Measurements from ENCODE around the gene BMF.
"Not testable (repeated sequence)": the region's sequence is repeated elsewhere in the genome, so short reads cannot be mapped to it uniquely, and the experiment has no call there.

BMF gene

GRCh38 chr15:40128766-40129660, 20.3 kb upstream of the BMF start:
- no peak for DNase-seq (ENCODE audit: low read depth)

DNA sequence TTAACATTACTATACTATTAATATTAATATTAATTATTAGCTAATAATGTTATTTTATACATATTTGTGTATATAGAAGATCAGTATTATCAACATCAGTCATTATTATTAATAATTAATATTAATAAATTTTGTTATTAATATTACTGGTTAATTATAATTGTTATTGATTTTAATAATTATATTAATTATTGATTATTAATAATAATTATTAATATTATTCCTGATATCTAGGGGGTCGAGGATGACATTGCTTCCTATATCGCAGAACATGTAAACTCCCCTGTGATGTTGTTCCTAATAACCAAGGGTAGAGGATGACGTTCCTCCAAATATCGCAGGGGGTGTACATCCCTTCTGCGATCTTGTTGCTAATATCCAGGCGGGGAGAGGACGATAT, 17.3 kb upstream of the BMF start:
- DNase-seq (ENCODE audit: low read depth): no peak

DNA sequence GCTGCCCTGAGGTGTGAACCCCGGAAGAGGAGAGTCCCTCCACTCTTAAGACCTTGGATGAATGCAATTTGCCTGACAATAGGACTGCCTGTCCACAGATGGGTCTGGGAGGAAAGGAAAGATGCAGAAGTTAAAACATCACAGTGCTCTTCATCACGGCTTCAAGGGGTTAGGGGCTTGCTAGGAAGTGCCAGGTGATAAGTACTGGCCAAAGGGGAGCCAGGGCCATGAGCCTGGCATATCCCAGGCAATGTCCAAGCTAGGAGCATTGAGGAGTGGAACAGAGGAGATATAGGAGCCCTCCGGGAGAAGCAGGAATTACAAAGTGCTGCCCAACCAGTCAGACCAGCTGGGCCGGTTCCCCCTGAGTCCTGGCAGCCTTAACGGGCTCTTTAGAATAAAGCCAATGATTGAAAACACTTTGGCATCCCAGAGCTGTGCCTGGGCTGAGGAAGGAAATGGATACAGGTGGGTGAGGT, 16.2 kb upstream of the BMF start:
- not testable (repeated sequence) for DNase-seq (ENCODE audit: low read depth)

- not testable (repeated sequence) for DNase-seq (ENCODE audit: low read depth)
These were observed 15.7 kb upstream of the BMF start for GRCh38 chr15:40124333-40124732.

GRCh38 chr15:40123863-40124262, 15.2 kb upstream of the BMF start:
- not testable (repeated sequence) for DNase-seq (ENCODE audit: low read depth)

GRCh38 chr15:40122989-40123388, 14.3 kb upstream of the BMF start:
- DNase-seq (ENCODE audit: low read depth): not testable (repeated sequence)

DNA sequence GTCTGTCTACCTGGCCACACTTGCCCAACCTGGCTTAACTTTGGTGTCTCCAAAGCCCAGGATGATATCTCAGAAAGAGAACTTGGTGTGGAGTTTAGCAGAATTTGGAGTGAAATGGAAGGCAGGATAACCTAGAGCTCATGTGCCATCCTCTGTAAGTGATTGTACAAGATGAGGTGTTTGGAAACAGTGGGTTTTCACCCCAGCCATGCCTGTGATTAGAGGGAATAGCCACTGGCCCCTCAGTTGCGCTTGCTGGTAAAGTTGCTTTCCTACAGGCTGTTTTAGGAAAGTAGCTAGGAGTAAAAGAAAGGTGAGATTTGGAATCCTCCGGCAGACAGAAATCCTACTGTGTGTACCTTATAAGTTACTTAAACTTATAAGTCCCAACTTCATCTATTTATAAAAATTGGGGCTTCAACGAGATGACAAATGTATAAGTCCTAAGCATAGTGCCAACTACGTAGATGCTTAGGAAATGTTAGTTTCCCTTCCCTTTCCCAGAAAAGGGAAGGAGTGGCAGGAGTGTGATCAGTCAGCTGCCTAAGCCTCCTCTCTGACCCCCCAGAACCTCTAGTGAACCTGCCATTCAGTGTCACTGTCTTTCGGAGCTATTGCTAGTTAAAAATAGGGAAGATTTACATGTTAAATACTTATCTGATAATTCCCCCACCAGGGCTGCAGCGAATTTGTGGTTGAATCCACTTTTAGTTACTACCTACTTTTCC, 13.4 kb upstream of the BMF start:
- no peak for DNase-seq (ENCODE audit: low read depth)

- no peak for DNase-seq (ENCODE audit: low read depth)
These were observed 9.8 kb upstream of the BMF start for GRCh38 chr15:40118473-40118872.

- no peak for DNase-seq (ENCODE audit: low read depth)
These were observed 7.0 kb upstream of the BMF start for GRCh38 chr15:40115670-40116093.

GRCh38 chr15:40115106-40115505, 6.4 kb upstream of the BMF start:
- DNase-seq (ENCODE audit: low read depth): not testable (repeated sequence)

GRCh38 chr15:40114218-40114617, 5.5 kb upstream of the BMF start:
- no peak for DNase-seq (ENCODE audit: low read depth)

GRCh38 chr15:40112789-40113188, 4.1 kb upstream of the BMF start:
- no peak for DNase-seq (ENCODE audit: low read depth)

DNA sequence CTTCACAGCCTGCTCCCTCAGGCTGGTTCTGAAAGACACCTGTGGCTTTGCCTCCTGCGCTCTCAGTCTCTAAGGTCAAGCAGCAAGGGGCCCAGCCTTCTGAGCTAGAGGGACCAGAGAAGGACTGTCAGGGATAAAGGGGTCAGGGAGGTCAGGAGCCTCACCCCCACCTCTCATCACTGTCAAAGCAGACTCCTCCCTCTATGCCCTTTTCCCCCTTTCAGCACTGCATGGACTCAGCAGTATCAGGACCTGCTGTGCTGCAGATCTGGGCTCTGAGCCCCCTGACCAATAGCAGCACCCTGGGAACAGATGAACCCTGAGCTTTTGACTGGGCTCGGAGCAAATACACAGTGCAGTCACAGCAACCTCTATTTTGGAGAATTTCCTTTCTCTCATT, 3.2 kb upstream of the BMF start:
- DNase-seq (ENCODE audit: low read depth): no peak

DNA sequence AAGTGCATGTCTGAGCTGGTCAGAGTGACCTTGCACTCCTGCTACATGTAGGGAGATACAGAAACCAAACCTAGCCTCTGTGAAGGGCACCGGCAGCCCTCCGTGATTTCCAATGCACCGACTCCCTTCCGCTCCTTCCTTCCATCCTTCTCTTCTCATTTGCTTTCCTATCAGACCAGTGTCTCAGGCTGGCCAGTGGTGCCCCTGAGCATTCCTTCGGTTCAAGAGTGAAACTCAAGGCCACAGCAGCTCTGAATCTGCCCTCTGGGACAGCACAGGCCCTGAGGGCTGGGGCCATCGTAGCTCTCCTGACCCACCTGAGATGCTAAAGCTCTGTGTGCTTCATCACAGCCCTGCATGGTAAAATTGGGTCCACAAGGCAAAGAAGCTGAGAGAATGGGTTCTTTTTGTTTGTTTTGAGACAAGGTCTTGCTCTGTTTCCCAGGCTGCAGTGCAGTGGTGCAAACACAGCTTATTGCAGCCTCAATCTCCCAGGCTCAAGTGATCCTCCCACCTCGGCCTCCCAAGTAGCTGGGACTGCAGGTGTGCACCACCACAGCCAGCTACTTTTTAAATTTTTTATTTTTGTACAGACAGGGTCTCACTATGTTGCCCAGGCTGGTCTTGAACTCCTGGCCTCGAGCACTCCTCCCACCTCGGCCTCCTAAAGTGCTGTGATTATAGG, 2.3 kb upstream of the BMF start:
- no peak for DNase-seq (ENCODE audit: low read depth)

DNA sequence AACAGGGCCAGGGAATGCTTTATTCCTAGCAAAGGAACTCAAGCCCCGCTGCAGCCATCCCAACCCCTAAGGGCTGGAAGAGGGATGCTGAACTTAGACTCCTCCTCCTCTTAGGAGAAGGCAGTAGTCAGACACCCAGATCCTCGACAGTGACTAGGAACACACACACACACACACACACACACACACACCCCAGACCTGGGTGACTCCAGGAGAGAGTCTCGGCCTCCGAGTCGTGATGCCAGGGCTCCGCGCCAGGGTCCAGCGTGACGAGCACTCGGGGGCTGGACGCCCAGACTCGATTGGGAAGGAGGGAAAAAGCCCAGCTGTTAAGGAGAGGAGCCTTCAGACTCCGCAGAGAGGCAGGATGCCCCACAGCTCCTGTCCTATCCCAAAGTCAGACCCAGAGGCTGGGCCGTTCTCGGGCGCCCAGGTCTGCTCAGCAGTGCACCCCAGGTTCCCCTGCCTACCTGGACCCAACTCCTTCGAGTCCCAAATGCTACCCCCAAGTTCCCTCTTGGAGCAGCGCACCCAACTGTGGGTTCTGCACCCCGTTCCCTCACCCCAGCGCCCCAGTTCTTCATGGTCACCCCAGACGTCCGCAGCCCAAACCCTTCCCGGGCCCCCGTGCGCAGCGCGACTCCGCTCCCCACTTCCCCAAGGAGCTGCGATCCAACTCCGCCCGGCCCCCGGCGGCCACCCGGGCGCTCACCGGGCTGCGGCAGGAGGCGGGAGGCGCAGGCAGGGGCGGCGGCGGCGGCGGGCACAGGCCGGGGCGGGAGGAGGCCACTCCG, 421 bp downstream of the BMF start:
- no peak for DNase-seq (ENCODE audit: low read depth)

DNA sequence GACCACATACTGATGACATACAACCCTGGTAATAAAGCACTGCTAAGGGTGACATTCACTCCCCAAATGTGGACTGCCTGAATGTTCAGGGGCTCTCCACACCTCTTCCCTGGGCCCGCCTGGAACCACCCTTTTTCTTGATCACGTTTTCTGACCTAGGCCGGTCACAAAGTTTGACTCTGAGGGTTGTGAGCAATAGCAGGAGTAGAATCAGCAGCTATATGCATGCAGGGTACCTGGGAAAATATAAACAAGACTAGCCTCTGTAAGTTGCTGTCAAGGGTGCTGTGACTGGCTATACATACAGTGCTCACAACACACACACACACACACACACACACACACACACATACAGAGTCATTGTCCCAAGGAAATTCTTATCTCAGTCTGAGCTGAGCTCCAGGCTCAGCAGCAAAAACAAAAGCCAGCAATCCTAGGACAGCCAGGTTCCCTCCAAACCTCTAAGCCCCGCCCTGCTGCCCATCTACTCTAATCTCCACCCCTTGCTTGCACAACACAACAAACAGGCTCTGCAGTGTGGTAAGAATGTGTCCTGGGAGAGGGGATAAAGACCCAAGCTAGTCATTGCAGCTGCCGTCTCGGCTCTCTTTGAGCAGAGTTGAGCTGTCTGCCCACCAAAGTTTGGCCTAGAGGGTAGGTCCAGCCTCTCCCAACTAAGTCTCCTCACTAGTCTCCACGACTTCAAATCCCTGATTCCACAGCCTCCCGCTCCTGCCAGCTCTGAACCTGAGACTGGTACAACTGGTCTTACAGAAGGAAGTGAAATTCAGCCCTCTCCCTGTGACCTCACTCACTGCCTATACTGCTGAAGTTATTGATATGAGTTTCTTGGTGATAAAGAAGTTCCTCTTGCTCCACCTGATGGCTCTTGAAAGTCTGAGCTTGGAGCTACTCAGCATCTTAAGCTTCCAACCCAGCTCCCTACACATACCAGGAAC, 2.2 kb downstream of the BMF start:
- DNase-seq (ENCODE audit: low read depth): no peak

GRCh38 chr15:40105517-40106202, 3.0 kb downstream of the BMF start:
- DNase-seq (ENCODE audit: low read depth): no peak

DNA sequence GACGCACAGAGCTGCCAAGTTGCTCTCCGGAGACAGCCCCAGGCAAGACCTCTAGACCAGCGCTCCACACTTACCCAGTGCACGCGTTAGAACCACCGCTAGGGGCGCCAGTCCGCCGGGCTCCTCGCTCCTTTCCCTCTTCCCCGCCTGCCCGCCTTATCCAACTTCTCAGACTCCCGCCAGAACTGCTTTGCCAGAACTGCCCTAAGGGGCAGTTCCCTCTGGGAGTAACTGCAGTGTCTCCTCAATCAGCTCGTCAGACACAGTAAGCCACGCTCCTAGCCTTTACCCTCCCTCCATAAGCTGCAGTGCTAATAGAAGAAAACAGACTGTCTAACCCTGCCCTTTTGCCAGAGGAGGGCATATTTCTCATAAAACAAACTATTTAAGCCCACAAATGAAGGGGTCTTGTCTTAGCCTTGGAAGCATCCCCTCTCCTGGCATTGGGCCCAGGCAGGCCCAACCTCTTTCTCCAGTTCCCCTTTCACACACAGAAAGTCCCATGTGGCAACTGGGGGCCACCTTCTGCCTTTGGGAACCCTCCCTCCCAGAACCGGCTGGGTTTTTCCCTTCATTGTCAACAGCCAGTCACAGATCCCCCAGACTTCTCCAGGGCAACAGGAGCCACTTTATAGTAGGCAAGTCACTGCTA, 3.7 kb downstream of the BMF start:
- DNase-seq (ENCODE audit: low read depth): no peak

- DNase-seq (ENCODE audit: low read depth): no peak
These were observed 4.3 kb downstream of the BMF start for GRCh38 chr15:40104296-40104864.
